ENCODE data around the gene MRFAP1L1.

The MRFAP1L1 gene

GRCh38 chr4:6734165-6734786 is 24.6 kb upstream of the MRFAP1L1 start:
- H3K27me3 ChIP-seq (ENCODE audit: control insufficient read depth in 1 of 2, insufficient read depth in 2 of 2, low read length in 2 of 2), result no peaks in the 10 kb centered on the region
- H3K9ac ChIP-seq (ENCODE audit: low read depth in 1 of 2, low read length in 2 of 2), result no peak overlapping the region
- H3K27ac ChIP-seq (ENCODE audit: low read depth, low read length), result no peak overlapping the region

GRCh38 chr4:6733358-6734164 is 23.9 kb upstream of the MRFAP1L1 start:
- Histone ChIP-seq H3K36me3 (ENCODE audit: control insufficient read depth in 1 of 2, insufficient read depth in 2 of 2, low read length in 2 of 2) (no peaks in the 10 kb centered on the region), H3K4me3 (ENCODE audit: low read depth in 1 of 2, low read length in 2 of 2) (no peak overlapping the region), H3K27ac (ENCODE audit: low read depth, low read length) (no peak overlapping the region), H3K4me1 (ENCODE audit: control insufficient read depth in 1 of 2, insufficient read depth in 2 of 2, low read length in 2 of 2) (peaks cover 3 to 7% of the 10 kb centered on the region in 2 donors), H3K27me3 (ENCODE audit: control insufficient read depth in 1 of 2, insufficient read depth in 2 of 2, low read length in 2 of 2) (no peaks in the 10 kb centered on the region), H3K9me3 (ENCODE audit: control insufficient read depth in 1 of 2, low read length in 2 of 2) (no peaks in the 10 kb centered on the region), H3K9ac (ENCODE audit: low read depth in 1 of 2, low read length in 2 of 2) (no peak overlapping the region)

More at GRCh38 chr4:6734165-6734786, 24.6 kb upstream of the MRFAP1L1 start:
- Histone ChIP-seq H3K4me1 (ENCODE audit: control insufficient read depth in 1 of 2, insufficient read depth in 2 of 2, low read length in 2 of 2) (peaks cover 3 to 7% of the 10 kb centered on the region in 2 donors), H3K36me3 (ENCODE audit: control insufficient read depth in 1 of 2, insufficient read depth in 2 of 2, low read length in 2 of 2) (no peaks in the 10 kb centered on the region), H3K9me3 (ENCODE audit: control insufficient read depth in 1 of 2, low read length in 2 of 2) (no peaks in the 10 kb centered on the region), H3K4me3 (ENCODE audit: low read depth in 1 of 2, low read length in 2 of 2) (no peak overlapping the region)

- H3K27me3 ChIP-seq (ENCODE audit: control insufficient read depth in 1 of 2, insufficient read depth in 2 of 2, low read length in 2 of 2), result no peaks in the 10 kb centered on the region
- no peaks in the 10 kb centered on the region for H3K36me3 ChIP-seq (ENCODE audit: control insufficient read depth in 1 of 2, insufficient read depth in 2 of 2, low read length in 2 of 2)
- no peak overlapping the region for H3K9ac ChIP-seq (ENCODE audit: low read depth in 1 of 2, low read length in 2 of 2)
- no peaks in the 10 kb centered on the region for H3K9me3 ChIP-seq (ENCODE audit: control insufficient read depth in 1 of 2, low read length in 2 of 2)
- H3K4me1 ChIP-seq (ENCODE audit: control insufficient read depth in 1 of 2, insufficient read depth in 2 of 2, low read length in 2 of 2), result peaks cover 3 to 7% of the 10 kb centered on the region in 2 donors
- peak overlapping the region in 1 of 2 donors; percentile 27 for H3K4me3 ChIP-seq (ENCODE audit: low read depth in 1 of 2, low read length in 2 of 2)
- H3K27ac ChIP-seq (ENCODE audit: low read depth, low read length), result no peak overlapping the region
These were observed 23.0 kb upstream of the MRFAP1L1 start for GRCh38 chr4:6732441-6733357.

- Histone ChIP-seq H3K4me1 (ENCODE audit: control insufficient read depth in 1 of 2, insufficient read depth in 2 of 2, low read length in 2 of 2) (peaks cover 3 to 7% of the 10 kb centered on the region in 2 donors), H3K36me3 (ENCODE audit: control insufficient read depth in 1 of 2, insufficient read depth in 2 of 2, low read length in 2 of 2) (no peaks in the 10 kb centered on the region), H3K27ac (ENCODE audit: low read depth, low read length) (no peak overlapping the region), H3K9ac (ENCODE audit: low read depth in 1 of 2, low read length in 2 of 2) (no peak overlapping the region), H3K4me3 (ENCODE audit: low read depth in 1 of 2, low read length in 2 of 2) (no peak overlapping the region), H3K9me3 (ENCODE audit: control insufficient read depth in 1 of 2, low read length in 2 of 2) (no peaks in the 10 kb centered on the region), H3K27me3 (ENCODE audit: control insufficient read depth in 1 of 2, insufficient read depth in 2 of 2, low read length in 2 of 2) (no peaks in the 10 kb centered on the region)
These were observed 22.1 kb upstream of the MRFAP1L1 start for GRCh38 chr4:6731780-6732179.

- no peak overlapping the region for H3K27ac ChIP-seq (ENCODE audit: low read depth, low read length)
- H3K4me1 ChIP-seq (ENCODE audit: control insufficient read depth in 1 of 2, insufficient read depth in 2 of 2, low read length in 2 of 2), result peaks cover 3 to 7% of the 10 kb centered on the region in 2 donors
- H3K4me3 ChIP-seq (ENCODE audit: low read depth in 1 of 2, low read length in 2 of 2), result no peak overlapping the region
- H3K36me3 ChIP-seq (ENCODE audit: control insufficient read depth in 1 of 2, insufficient read depth in 2 of 2, low read length in 2 of 2), result no peaks in the 10 kb centered on the region
- no peak overlapping the region for H3K9ac ChIP-seq (ENCODE audit: low read depth in 1 of 2, low read length in 2 of 2)
- no peaks in the 10 kb centered on the region for H3K9me3 ChIP-seq (ENCODE audit: control insufficient read depth in 1 of 2, low read length in 2 of 2)
- H3K27me3 ChIP-seq (ENCODE audit: control insufficient read depth in 1 of 2, insufficient read depth in 2 of 2, low read length in 2 of 2), result no peaks in the 10 kb centered on the region
These were observed 21.6 kb upstream of the MRFAP1L1 start for GRCh38 chr4:6731318-6731675.

GRCh38 chr4:6730603-6731317 is 21.1 kb upstream of the MRFAP1L1 start:
- no peaks in the 10 kb centered on the region for H3K9me3 ChIP-seq (ENCODE audit: control insufficient read depth in 1 of 2, low read length in 2 of 2)
- peaks cover 3 to 7% of the 10 kb centered on the region in 2 donors for H3K4me1 ChIP-seq (ENCODE audit: control insufficient read depth in 1 of 2, insufficient read depth in 2 of 2, low read length in 2 of 2)
- H3K36me3 ChIP-seq (ENCODE audit: control insufficient read depth in 1 of 2, insufficient read depth in 2 of 2, low read length in 2 of 2), result no peaks in the 10 kb centered on the region
- H3K27me3 ChIP-seq (ENCODE audit: control insufficient read depth in 1 of 2, insufficient read depth in 2 of 2, low read length in 2 of 2), result no peaks in the 10 kb centered on the region
- no peak overlapping the region for H3K27ac ChIP-seq (ENCODE audit: low read depth, low read length)
- no peak overlapping the region for H3K9ac ChIP-seq (ENCODE audit: low read depth in 1 of 2, low read length in 2 of 2)
- no peak overlapping the region for H3K4me3 ChIP-seq (ENCODE audit: low read depth in 1 of 2, low read length in 2 of 2)

GRCh38 chr4:6728320-6729029 is 18.8 kb upstream of the MRFAP1L1 start:
- no peaks in the 10 kb centered on the region for H3K27me3 ChIP-seq (ENCODE audit: control insufficient read depth in 1 of 2, insufficient read depth in 2 of 2, low read length in 2 of 2)
- H3K9me3 ChIP-seq (ENCODE audit: control insufficient read depth in 1 of 2, low read length in 2 of 2), result no peaks in the 10 kb centered on the region
- H3K4me1 ChIP-seq (ENCODE audit: control insufficient read depth in 1 of 2, insufficient read depth in 2 of 2, low read length in 2 of 2), result peaks cover 3 to 7% of the 10 kb centered on the region in 2 donors
- H3K27ac ChIP-seq (ENCODE audit: low read depth, low read length), result no peak overlapping the region
- H3K4me3 ChIP-seq (ENCODE audit: low read depth in 1 of 2, low read length in 2 of 2), result no peak overlapping the region
- no peak overlapping the region for H3K9ac ChIP-seq (ENCODE audit: low read depth in 1 of 2, low read length in 2 of 2)
- H3K36me3 ChIP-seq (ENCODE audit: control insufficient read depth in 1 of 2, insufficient read depth in 2 of 2, low read length in 2 of 2), result no peaks in the 10 kb centered on the region

- Histone ChIP-seq H3K9me3 (ENCODE audit: control insufficient read depth in 1 of 2, low read length in 2 of 2) (no peaks in the 10 kb centered on the region), H3K27me3 (ENCODE audit: control insufficient read depth in 1 of 2, insufficient read depth in 2 of 2, low read length in 2 of 2) (no peaks in the 10 kb centered on the region), H3K4me1 (ENCODE audit: control insufficient read depth in 1 of 2, insufficient read depth in 2 of 2, low read length in 2 of 2) (peaks cover 3 to 6% of the 10 kb centered on the region in 2 donors), H3K4me3 (ENCODE audit: low read depth in 1 of 2, low read length in 2 of 2) (no peak overlapping the region), H3K36me3 (ENCODE audit: control insufficient read depth in 1 of 2, insufficient read depth in 2 of 2, low read length in 2 of 2) (no peaks in the 10 kb centered on the region), H3K9ac (ENCODE audit: low read depth in 1 of 2, low read length in 2 of 2) (no peak overlapping the region), H3K27ac (ENCODE audit: low read depth, low read length) (no peak overlapping the region)
These were observed 18.2 kb upstream of the MRFAP1L1 start for GRCh38 chr4:6727943-6728250.

- no peak overlapping the region for H3K4me3 ChIP-seq (ENCODE audit: low read depth in 1 of 2, low read length in 2 of 2)
- no peaks in the 10 kb centered on the region for H3K27me3 ChIP-seq (ENCODE audit: control insufficient read depth in 1 of 2, insufficient read depth in 2 of 2, low read length in 2 of 2)
- H3K27ac ChIP-seq (ENCODE audit: low read depth, low read length), result no peak overlapping the region
- no peak overlapping the region for H3K9ac ChIP-seq (ENCODE audit: low read depth in 1 of 2, low read length in 2 of 2)
- no peaks in the 10 kb centered on the region for H3K9me3 ChIP-seq (ENCODE audit: control insufficient read depth in 1 of 2, low read length in 2 of 2)
- H3K4me1 ChIP-seq (ENCODE audit: control insufficient read depth in 1 of 2, insufficient read depth in 2 of 2, low read length in 2 of 2), result peaks cover 0 to under 1% of the 10 kb centered on the region in 2 donors
- H3K36me3 ChIP-seq (ENCODE audit: control insufficient read depth in 1 of 2, insufficient read depth in 2 of 2, low read length in 2 of 2), result no peaks in the 10 kb centered on the region
These were observed 17.6 kb upstream of the MRFAP1L1 start for GRCh38 chr4:6727081-6727942.
